ENCODE data around the gene ITGA3. TPM values are rescaled to one million over a fixed set of nuclear protein-coding genes. Genes with fewer than 3 reads are reported as not detected.

ITGA3 gene
- total RNA-seq, 1 donor from 2014 or later, result 50.8 TPM

GRCh38 chr17:50034498-50035364 lies 21.2 kb upstream of the ITGA3 start:
- Histone ChIP-seq H3K4me3 (no peak overlapping the region), H3K27me3 (no peaks in the 10 kb centered on the region), H3K36me3 (no peaks in the 10 kb centered on the region), H3K9me3 (no peaks in the 10 kb centered on the region), H3K27ac (no peak overlapping the region), H3K4me1 (peaks cover 24% of the 10 kb centered on the region)
- intact Hi-C loops (cut with DNase I), result no loop called here
- no peak for DNase-seq (ENCODE audit: extremely low spot score in 2 of 2)
- TF ChIP-seq POLR2AphosphoS5 (IDR thresholded peaks at IDR 0.05; ENCODE audit: insufficient read depth in 1 of 2, low read depth in 1 of 2) (no peak), POLR2A (IDR thresholded peaks at IDR 0.05) (no peak)
- TF ChIP-seq, protein P1, sequence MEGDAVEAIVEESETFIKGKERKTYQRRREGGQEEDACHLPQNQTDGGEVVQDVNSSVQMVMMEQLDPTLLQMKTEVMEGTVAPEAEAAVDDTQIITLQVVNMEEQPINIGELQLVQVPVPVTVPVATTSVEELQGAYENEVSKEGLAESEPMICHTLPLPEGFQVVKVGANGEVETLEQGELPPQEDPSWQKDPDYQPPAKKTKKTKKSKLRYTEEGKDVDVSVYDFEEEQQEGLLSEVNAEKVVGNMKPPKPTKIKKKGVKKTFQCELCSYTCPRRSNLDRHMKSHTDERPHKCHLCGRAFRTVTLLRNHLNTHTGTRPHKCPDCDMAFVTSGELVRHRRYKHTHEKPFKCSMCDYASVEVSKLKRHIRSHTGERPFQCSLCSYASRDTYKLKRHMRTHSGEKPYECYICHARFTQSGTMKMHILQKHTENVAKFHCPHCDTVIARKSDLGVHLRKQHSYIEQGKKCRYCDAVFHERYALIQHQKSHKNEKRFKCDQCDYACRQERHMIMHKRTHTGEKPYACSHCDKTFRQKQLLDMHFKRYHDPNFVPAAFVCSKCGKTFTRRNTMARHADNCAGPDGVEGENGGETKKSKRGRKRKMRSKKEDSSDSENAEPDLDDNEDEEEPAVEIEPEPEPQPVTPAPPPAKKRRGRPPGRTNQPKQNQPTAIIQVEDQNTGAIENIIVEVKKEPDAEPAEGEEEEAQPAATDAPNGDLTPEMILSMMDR (IDR thresholded peaks at IDR 0.05), result no peak

DNA sequence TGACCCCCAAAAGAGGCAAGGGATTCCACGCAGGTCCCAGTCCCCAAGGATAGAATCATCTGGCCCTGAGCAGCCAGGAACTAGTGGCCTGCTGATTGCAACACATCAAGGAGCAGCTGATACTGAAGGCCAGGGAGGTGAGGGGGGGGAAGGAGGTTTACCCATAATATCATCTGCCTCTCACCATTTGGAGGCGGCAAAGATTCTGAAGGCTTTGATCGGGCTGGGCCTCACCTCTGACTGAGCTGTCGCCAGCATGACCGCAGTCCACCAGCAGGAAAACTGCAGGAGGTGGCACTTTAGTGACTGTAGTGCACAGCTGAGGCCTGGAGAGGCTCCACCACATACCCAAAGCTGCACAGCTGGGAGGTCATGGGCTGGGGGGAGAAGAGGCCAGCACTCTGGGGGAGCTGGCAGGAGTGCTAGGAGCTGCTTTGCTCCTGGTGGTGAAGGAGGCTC lies 20.5 kb upstream of the ITGA3 start:
- Histone ChIP-seq H3K36me3 (no peaks in the 10 kb centered on the region), H3K4me1 (peaks cover 24% of the 10 kb centered on the region), H3K27ac (no peak overlapping the region), H3K4me3 (no peak overlapping the region), H3K9me3 (no peaks in the 10 kb centered on the region), H3K27me3 (no peaks in the 10 kb centered on the region)
- peak in 1 of 2 donors; percentile 91 for DNase-seq (ENCODE audit: extremely low spot score in 2 of 2)
- intact Hi-C loops (cut with DNase I), result no loop called here
- no peak for TF ChIP-seq POLR2AphosphoS5 (IDR thresholded peaks at IDR 0.05; ENCODE audit: insufficient read depth in 1 of 2, low read depth in 1 of 2)
- TF ChIP-seq POLR2A (IDR thresholded peaks at IDR 0.05), result no peak

DNA sequence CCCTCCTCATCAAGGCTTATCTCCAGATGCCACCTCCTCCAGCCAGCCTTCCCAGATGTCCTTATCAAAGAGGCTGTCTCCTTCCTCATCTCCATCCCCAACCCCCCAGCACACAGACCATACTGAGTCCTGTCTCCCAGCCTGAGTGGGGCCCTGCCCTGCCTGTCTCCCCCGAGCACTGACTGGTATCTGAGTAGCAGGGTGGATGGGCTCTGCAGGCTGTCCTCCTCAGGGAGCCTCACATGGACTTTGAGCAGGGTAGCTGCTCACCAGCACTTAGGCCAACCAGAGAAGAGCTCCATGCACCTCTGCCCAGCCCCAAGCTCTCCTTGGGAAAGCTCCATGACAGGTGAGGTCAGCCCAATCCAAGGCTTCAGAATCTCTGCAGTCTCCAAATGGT lies 20.0 kb upstream of the ITGA3 start:
- Histone ChIP-seq H3K27me3 (no peaks in the 10 kb centered on the region), H3K36me3 (no peaks in the 10 kb centered on the region), H3K4me1 (peaks cover 24% of the 10 kb centered on the region), H3K27ac (no peak overlapping the region), H3K4me3 (no peak overlapping the region), H3K9me3 (no peaks in the 10 kb centered on the region)
- intact Hi-C loops (cut with DNase I), result no loop called here
- DNase-seq (ENCODE audit: extremely low spot score in 2 of 2), result no peak
- TF ChIP-seq, protein P1 (IDR thresholded peaks at IDR 0.05), result no peak
- TF ChIP-seq POLR2AphosphoS5 (IDR thresholded peaks at IDR 0.05; ENCODE audit: insufficient read depth in 1 of 2, low read depth in 1 of 2) (no peak), POLR2A (IDR thresholded peaks at IDR 0.05) (no peak)

DNA sequence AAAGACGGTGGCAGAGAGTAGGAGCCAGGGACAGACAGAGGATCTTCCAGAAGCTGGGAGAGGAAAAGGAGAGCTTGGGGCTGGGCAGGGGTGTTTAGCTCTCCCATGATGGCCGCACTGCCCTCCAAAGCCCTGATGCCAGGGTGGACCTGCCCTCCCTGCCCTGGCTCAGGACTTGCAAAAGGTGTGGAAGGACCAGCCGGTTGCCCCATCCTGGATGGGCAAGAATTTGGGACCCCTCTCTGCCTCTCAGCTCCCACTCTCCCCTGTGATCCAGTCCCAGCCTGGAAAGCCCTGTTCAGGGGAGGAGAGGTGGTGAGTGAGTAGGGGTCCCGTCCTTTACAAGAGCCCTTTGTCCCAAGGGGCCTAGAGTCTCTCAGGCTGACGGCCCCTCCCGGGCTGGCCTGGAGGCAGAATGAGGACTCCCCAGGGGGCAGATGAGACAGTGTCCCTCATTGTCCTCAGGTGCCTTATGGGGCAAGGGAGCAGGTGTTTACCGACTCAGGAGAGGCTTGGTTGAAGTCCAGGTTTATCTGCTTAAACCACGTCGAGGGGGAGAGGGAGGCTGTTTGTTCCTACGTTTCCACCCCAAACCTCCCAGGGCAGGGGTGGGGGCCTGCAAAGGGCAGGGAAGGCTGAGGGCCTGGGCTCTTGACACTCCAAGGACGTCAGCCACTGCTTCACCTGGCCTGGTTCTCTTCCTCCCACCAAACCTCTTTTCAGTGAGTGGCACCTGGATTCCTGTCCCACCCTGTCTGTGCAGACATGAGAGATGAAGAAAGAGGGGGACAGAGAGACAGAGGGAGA lies 19.3 kb upstream of the ITGA3 start:
- peaks cover 24% of the 10 kb centered on the region for H3K4me1 ChIP-seq

More for the DNA sequence above, 19.3 kb upstream of the ITGA3 start:
- H3K36me3 ChIP-seq, result no peaks in the 10 kb centered on the region
- H3K27me3 ChIP-seq, result no peaks in the 10 kb centered on the region
- no peak overlapping the region for H3K4me3 ChIP-seq
- TF ChIP-seq, protein P1 (IDR thresholded peaks at IDR 0.05), result no peak
- TF ChIP-seq POLR2A (IDR thresholded peaks at IDR 0.05) (no peak), POLR2AphosphoS5 (IDR thresholded peaks at IDR 0.05; ENCODE audit: insufficient read depth in 1 of 2, low read depth in 1 of 2) (no peak)
- intact Hi-C loops (cut with DNase I), result no loop called here
- H3K9me3 ChIP-seq, result no peaks in the 10 kb centered on the region
- no peak overlapping the region for H3K27ac ChIP-seq
- no peak for DNase-seq (ENCODE audit: extremely low spot score in 2 of 2)
